LNCAP (cell line): Measurements from ENCODE around the gene WNT9B.

ENCODE experiments used
- CTCF ChIP-seq: fragments of 450-650 bp; IDR thresholded peaks from 2 replicates; pipeline ENCODE4 v1.5.1; 2017; ENCODE audit warnings: mild to moderate bottlenecking

The WNT9B gene

GRCh38 chr17:46917516-46917915, 66.1 kb downstream of the WNT9B start:
- TF ChIP-seq CTCF, result no peak

- TF ChIP-seq CTCF, result no peak
Observed at GRCh38 chr17:46922487-46922803, 71.1 kb downstream of the WNT9B start.

- no peak for TF ChIP-seq CTCF
Observed at GRCh38 chr17:46922804-46923635, 71.6 kb downstream of the WNT9B start, which contains the start of gene GOSR2. TSS of gene GOSR2 (plus strand) at chr17:46923160. CDS start at chr17:46923193, 33 bp downstream.

GRCh38 chr17:46925185-46925868, 73.9 kb downstream of the WNT9B start:
- TF ChIP-seq CTCF, result no peak

GRCh38 chr17:46928467-46929261, 77.3 kb downstream of the WNT9B start:
- TF ChIP-seq CTCF, result no peak

- TF ChIP-seq CTCF, result no peak
Observed at GRCh38 chr17:46929413-46929812, 78.0 kb downstream of the WNT9B start.

- no peak for TF ChIP-seq CTCF
Observed at GRCh38 chr17:46930051-46930450, 78.7 kb downstream of the WNT9B start.
